Activated CD4-positive, alpha-beta memory T cell treated with anti-CD3 and anti-CD28 coated beads for 36 hours (primary cell): ENCODE data around the gene TAF11L13. TPM values are rescaled to one million over a fixed set of nuclear protein-coding genes. Genes with fewer than 3 reads are reported as not detected.
"Not testable (repeated sequence)": the region's sequence is repeated elsewhere in the genome, so short reads cannot be mapped to it uniquely, and the experiment has no call there.

Experiments
- CTCF ChIA-PET: fragments of 350-600 bp; sonication (Branson Sonifier 250); formaldehyde crosslinking; loops from one replicate; lab custom pipeline; 2021; ENCODE audit warnings: antibody characterized with exemption, inconsistent platforms; lab: Charles Lee
- POLR2A ChIA-PET: fragments of 350-600 bp; sonication (Branson Sonifier 250); formaldehyde crosslinking; loops from one replicate; lab custom pipeline; 2021; ENCODE audit warnings: antibody characterized with exemption; lab: Charles Lee
- DNase-seq: peaks from one replicate; pipeline ENCODE4 v3.0.0-alpha.2; 2020
- H3K27ac Mint-ChIP-seq: one replicate; pipeline ENCODE4 v1.8.0; 2021; ENCODE audit warnings: mixed read lengths
- H3K27me3 Mint-ChIP-seq: one replicate; pipeline ENCODE4 v1.8.0; 2021; ENCODE audit warnings: mixed read lengths
- H3K36me3 Mint-ChIP-seq: one replicate; pipeline ENCODE4 v1.8.0; 2021; ENCODE audit warnings: mixed read lengths
- H3K4me1 Mint-ChIP-seq: one replicate; pipeline ENCODE4 v1.8.0; 2021; ENCODE audit warnings: low read depth, mixed read lengths
- H3K4me3 Mint-ChIP-seq: one replicate; pipeline ENCODE4 v1.8.0; 2021; ENCODE audit warnings: mild to moderate bottlenecking, mixed read lengths
- H3K9me3 Mint-ChIP-seq: one replicate; pipeline ENCODE4 v1.8.0; 2021; ENCODE audit warnings: mixed read lengths
- intact Hi-C: fragments of 100-400 bp; cut with micrococcal nuclease; formaldehyde crosslinking; loops from one replicate; pipeline ENCODE4 v1.15.1; 2023
- total RNA-seq, 2 experiments: library from RNA; stranded (reverse); gene quantifications; one replicate each; pipeline ENCODE4 v1.2.3, GENCODE V29; 2021

TAF11L13 gene
- total RNA-seq, 2 experiments from 2014 or later: not detected

DNA sequence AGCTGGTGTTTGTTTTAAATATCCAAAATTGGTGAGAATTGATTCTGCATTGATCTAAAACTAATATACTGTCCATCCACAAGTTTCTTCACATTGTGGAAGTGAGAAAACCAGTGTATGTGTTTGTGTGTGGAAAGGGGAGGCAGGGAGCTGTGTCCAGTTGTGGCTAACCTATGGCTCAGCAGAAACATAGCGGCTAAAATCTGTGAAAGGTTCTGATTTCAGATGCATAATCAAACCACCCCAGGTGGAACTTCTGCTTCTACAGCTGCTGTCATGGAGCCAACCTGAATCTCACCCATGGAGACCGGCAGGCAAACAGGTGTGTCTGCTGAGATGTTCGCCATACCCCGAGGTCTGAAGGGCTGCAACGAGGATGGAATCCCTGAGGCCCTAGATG is 2.3 kb downstream of the TAF11L13 start, which contains the start of gene TAF11L14:
TSS of gene TAF11L14 (plus strand) at position 301 of the 400 bp plus-strand sequence.
- no peak within 1 kb of the TSS for H3K4me3 Mint-ChIP-seq
- DNase-seq: no peak
- CTCF ChIA-PET: no interaction called here
- POLR2A ChIA-PET: no interaction called here
- no peak within 1 kb of the TSS for H3K27ac Mint-ChIP-seq
- H3K27me3 Mint-ChIP-seq: no peaks in the 10 kb centered on the region
- H3K9me3 Mint-ChIP-seq: peaks cover 1% of the 10 kb centered on the region
- H3K4me1 Mint-ChIP-seq: no peaks in the 10 kb centered on the region
- no peaks in the 10 kb centered on the region for H3K36me3 Mint-ChIP-seq
- intact Hi-C loops: no loop called here

DNA sequence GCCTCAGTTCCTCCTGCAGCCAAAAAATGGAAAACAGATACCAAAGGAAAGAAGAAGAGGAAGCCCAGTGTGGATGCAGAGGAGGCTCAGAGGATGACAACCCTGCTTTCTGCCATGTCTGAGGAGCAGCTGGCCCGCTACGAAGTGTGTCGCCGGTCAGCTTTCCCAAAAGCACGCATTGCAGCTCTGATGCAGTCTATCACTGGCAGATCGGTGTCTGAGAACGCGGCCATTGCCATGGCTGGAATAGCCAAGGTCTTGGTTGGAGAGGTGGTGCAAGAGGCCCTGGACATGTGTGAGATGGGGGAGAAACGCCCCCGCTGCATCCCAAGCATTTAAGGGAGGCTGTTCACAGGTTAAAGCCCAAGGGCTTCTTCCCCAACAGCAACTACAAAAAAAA is 17.3 kb downstream of the TAF11L13 start:
- H3K4me3 Mint-ChIP-seq, CTCF ChIA-PET: not testable (repeated sequence)

DNA sequence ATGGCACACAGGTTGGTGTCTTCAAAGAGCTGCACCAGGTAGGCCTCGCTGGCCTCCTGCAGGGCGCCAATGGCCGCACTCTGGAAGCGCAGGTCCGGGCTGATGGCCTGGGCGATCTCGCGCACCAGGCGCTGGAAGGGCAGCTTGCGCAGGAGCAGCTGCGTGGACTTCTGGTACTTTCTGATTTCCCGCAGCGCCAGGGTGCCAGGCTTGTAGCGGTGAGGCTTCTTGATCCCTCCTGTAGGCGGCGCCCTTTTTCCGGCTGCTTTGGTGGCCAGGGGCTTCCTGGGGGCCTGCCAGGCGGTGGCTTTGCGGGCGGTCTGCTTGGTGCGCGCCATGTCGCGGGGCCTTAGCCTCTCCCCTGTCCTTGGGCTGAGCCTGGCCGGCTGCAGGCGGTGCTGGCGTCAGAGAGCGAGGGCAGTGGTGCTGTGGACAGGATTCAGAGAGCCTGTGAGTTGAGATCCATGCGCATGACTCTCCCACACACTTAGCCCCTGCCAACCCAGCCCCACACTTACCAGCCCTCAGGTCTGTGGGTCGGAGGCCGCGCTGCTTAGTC is 23.4 kb downstream of the TAF11L13 start:
- H3K27ac Mint-ChIP-seq, POLR2A ChIA-PET, H3K36me3 Mint-ChIP-seq, intact Hi-C loops, H3K9me3 Mint-ChIP-seq, DNase-seq, H3K4me1 Mint-ChIP-seq, H3K27me3 Mint-ChIP-seq, CTCF ChIA-PET, H3K4me3 Mint-ChIP-seq: not testable (repeated sequence)

More for the DNA sequence above, 17.3 kb downstream of the TAF11L13 start:
- H3K36me3 Mint-ChIP-seq, DNase-seq, H3K27ac Mint-ChIP-seq, H3K9me3 Mint-ChIP-seq, H3K4me1 Mint-ChIP-seq, H3K27me3 Mint-ChIP-seq, POLR2A ChIA-PET, intact Hi-C loops: not testable (repeated sequence)

DNA sequence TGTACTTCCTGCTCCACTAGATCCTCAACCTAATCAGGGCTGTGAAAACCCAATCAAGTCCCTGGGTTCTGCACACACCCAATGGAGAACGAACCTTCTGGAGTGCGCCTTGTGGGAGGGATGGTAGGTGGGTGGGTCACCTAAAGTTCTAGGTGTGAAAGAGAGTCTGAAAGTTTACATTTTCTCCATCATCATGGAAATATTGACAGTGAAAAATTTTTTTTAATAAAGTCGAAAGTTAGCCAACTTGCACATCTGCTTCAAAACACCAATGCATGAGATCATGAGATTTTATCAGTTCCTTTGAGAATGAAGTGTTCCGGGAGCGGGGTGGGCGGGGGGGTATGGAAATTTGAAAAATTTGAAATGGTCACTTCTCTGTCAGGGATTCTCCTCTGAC is 24.0 kb downstream of the TAF11L13 start:
- Mint-ChIP-seq H3K4me1 (no peaks in the 10 kb centered on the region), H3K9me3 (peaks cover 8% of the 10 kb centered on the region), H3K36me3 (no peaks in the 10 kb centered on the region), H3K4me3 (no peak overlapping the region), H3K27ac (no peak overlapping the region), H3K27me3 (no peaks in the 10 kb centered on the region)
- intact Hi-C loops: no loop called here
- POLR2A ChIA-PET: no interaction called here
- CTCF ChIA-PET: no interaction called here
- no peak for DNase-seq

DNA sequence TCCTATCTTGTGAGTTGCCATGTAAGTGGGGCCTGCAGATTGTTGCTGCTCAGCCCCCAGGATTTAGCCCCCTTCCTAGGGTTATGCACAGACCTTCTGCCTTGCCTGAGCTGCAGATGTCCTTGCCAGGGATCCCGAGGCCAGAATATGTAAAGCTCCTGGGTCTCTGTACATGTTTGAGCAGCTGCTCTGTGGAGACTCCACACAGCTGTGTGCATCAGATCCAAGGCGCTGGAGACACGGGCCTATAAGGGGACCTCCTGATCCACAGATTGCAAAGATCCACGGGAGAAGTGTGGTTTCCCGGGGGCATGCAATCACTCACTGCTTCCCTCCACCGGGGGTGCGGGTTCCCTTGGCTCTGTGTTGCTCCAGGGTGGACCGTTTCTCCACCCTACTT is 31.3 kb downstream of the TAF11L13 start:
- CTCF ChIA-PET: no interaction called here

DNA sequence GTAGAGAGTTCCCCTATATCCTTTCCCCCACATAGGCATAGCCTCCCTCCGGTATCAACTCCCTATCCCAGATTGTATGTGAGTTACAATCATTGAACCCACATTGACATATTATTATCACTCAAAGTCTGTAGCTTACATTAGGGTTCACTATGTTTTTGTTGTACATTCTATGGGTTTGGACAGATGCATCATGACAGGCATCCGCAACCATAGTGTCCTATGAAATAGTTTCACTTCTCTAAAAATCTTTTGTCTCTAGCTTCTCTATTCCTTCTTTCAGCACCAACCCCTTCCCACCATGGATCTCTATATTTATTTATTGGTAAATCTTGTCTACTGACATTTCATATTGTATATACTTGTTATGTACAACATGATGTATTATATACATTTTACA is 33.9 kb downstream of the TAF11L13 start:
- Mint-ChIP-seq H3K27me3 (no peaks in the 10 kb centered on the region), H3K36me3 (no peaks in the 10 kb centered on the region), H3K9me3 (peaks cover 16% of the 10 kb centered on the region), H3K27ac (no peak overlapping the region), H3K4me1 (no peaks in the 10 kb centered on the region), H3K4me3 (no peak overlapping the region)
- intact Hi-C loops: no loop called here
- ChIA-PET POLR2A (no interaction called here), CTCF (no interaction called here)
- no peak for DNase-seq

More for the DNA sequence above, 31.3 kb downstream of the TAF11L13 start:
- Mint-ChIP-seq H3K4me3 (no peak overlapping the region), H3K4me1 (no peaks in the 10 kb centered on the region), H3K36me3 (no peaks in the 10 kb centered on the region), H3K27me3 (no peaks in the 10 kb centered on the region), H3K27ac (no peak overlapping the region), H3K9me3 (peaks cover 13% of the 10 kb centered on the region)
- no peak for DNase-seq
- POLR2A ChIA-PET: no interaction called here
- intact Hi-C loops: no loop called here

DNA sequence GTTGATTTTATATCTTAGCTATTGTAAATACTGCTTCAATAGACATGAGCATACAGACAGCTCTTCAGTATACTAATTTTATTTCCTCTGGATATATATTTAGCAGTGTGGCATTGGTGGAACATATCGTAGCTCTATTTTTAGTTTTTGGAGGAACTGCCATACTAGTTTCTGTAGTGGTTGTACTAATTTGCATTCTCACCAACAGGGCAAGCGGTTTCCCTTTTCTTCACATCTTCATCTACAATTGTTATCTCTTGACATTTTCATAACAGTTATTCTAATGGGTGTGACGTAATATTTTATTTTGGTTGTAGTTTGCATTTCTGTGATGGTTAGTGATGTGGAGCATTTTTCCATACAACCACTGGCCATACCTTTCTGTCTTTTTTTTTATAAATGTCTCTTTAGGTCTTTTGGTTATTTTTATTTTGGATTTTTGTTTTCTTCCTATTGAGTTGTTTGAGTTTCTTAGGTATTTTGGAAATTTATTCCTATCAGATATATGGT is 34.9 kb downstream of the TAF11L13 start:
- intact Hi-C loops: no loop called here
- Mint-ChIP-seq H3K27ac (no peak overlapping the region), H3K27me3 (no peaks in the 10 kb centered on the region), H3K9me3 (peaks cover 18% of the 10 kb centered on the region), H3K4me1 (no peaks in the 10 kb centered on the region), H3K4me3 (no peak overlapping the region), H3K36me3 (no peaks in the 10 kb centered on the region)
- no peak for DNase-seq
- POLR2A ChIA-PET: no interaction called here
- CTCF ChIA-PET: no interaction called here

DNA sequence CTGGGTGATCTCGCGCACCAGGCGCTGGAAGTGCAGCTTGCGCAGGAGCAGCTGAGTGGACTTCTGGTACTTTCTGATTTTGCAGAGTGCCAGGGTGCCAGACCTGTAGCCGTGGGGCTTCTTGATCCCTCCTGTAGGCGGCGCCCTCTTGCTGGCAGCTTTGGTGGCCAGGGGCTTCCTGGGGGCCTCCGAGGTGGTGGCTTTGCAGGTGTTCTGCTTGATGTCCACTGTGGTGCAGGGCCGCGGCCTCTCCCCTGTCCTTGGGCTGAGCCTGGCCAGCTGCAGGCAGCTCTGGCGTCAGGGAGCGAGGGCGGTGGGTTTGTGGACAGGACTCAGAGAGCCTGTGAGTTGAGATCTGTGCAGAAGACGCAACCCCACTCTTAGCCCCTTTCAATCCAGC is 38.5 kb downstream of the TAF11L13 start:
- intact Hi-C loops: no loop called here
- Mint-ChIP-seq H3K4me3 (no peak overlapping the region), H3K27ac (no peak overlapping the region), H3K9me3 (peaks cover 28% of the 10 kb centered on the region), H3K36me3 (no peaks in the 10 kb centered on the region), H3K27me3 (no peaks in the 10 kb centered on the region), H3K4me1 (no peaks in the 10 kb centered on the region)
- ChIA-PET POLR2A (no interaction called here), CTCF (no interaction called here)
- no peak for DNase-seq

DNA sequence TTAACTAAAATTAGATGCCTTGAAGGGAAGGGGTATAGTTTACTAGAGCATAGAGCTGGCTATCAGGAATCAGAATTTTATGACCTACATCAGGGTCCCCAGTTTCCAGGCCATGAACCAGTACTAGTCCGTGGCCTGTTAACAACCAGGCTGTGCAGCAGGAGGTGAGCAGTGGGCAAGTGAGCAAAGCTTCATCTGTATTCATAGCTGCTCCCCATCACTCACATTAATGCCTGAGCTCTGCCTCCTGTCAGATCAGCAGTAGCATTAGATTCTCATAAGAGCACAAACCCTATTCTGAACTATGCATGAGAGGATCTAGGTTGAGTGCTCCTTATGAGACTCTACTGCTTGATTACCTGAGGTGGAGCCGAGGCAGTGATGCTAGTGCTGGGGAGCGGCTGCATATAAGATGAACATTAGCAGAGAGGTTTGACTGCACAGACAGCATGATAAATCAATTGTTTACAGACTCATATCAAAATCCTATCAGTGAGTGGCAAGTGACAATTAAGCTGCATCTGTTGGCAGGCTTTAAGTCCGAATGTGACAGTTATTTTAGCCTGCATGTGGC is 47.0 kb downstream of the TAF11L13 start:
- Mint-ChIP-seq H3K9me3 (peaks cover 3% of the 10 kb centered on the region), H3K36me3 (no peaks in the 10 kb centered on the region), H3K4me3 (no peak overlapping the region), H3K27me3 (no peaks in the 10 kb centered on the region), H3K4me1 (no peaks in the 10 kb centered on the region), H3K27ac (no peak overlapping the region)
- no peak for DNase-seq
- POLR2A ChIA-PET: no interaction called here
- CTCF ChIA-PET: no interaction called here
- intact Hi-C loops: no loop called here

DNA sequence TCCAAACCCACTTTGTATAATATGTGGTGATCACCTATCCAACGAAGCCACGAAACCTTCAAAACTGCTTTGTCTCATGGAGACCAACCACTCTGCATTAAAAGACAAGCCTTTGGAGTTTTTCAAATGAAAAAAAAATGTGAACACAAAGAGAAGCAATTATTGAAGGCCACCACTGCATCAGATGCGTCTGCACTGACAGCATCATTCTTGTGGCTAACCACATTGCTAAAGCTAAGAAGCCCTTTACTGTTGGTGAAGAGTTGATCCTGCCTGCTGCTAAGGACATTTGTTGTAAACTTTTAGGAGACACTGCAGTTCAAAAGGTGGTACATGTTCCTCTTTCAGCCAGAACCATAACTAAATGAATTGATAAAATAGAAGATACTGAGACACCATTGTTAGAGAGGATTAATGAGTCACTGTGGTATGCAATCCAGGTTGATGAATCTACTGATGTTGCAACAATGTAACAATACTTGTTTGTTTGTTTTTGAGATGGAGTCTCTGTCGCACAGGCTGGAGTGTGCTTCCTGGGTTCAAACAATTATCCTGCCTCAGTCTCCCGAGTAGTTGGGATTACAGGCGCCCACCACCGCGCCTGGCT is 47.8 kb downstream of the TAF11L13 start:
- CTCF ChIA-PET: no interaction called here
- H3K36me3 Mint-ChIP-seq: no peaks in the 10 kb centered on the region
- peaks cover 3% of the 10 kb centered on the region for H3K9me3 Mint-ChIP-seq
- H3K4me1 Mint-ChIP-seq: no peaks in the 10 kb centered on the region
- POLR2A ChIA-PET: no interaction called here
- no peak for DNase-seq
- H3K27ac Mint-ChIP-seq: no peak overlapping the region
- no peaks in the 10 kb centered on the region for H3K27me3 Mint-ChIP-seq
- intact Hi-C loops: no loop called here
- no peak overlapping the region for H3K4me3 Mint-ChIP-seq

DNA sequence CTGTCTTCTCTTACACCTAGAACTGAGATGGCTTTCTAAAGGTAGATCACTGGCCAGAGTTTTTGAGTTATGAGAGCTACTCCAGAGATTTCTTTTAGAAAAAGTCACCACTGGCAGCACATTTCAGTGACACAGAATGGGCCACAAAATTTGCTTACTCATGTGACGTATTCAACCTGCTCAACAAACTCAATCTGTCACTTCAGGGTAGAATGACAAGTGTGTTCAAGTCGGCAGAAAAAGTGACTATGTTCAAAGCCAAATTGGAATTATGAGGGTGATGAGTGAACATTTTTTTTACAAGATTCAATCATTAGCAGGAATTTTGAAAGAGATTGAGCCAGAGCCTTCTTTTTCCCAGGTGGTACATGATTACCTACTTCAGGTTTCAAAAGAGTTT is 48.8 kb downstream of the TAF11L13 start:
- Mint-ChIP-seq H3K27ac (no peak overlapping the region), H3K4me1 (no peaks in the 10 kb centered on the region), H3K4me3 (no peak overlapping the region), H3K9me3 (no peaks in the 10 kb centered on the region), H3K36me3 (no peaks in the 10 kb centered on the region), H3K27me3 (no peaks in the 10 kb centered on the region)
- no peak for DNase-seq
- intact Hi-C loops: no loop called here
- CTCF ChIA-PET: no interaction called here
- POLR2A ChIA-PET: no interaction called here
